Neuronal stem cell (in vitro differentiated cells): Measurements from ENCODE around the gene YWHAH.
A peak's percentile ranks its signal among the peaks of the same experiment; 100 is the strongest.

Experiments
- DNase-seq: peaks from one replicate; pipeline ENCODE4 v3.0.0-alpha.2; 2013; ENCODE audit warnings: low spot score
- H2AFZ ChIP-seq: one replicate; pipeline ENCODE4 v1.6.1; 2013; ENCODE audit warnings: mild to moderate bottlenecking, low read length, inconsistent platforms
- H2AK5ac ChIP-seq: 2 replicates; pipeline ENCODE4 v1.6.1; 2013; ENCODE audit warnings: low read depth, mild to moderate bottlenecking, inconsistent platforms, low read length, moderate library complexity, mixed read lengths
- H2BK120ac ChIP-seq: 2 replicates; pipeline ENCODE4 v1.6.1; 2013; ENCODE audit warnings: low read depth, mild to moderate bottlenecking, inconsistent platforms, low read length, moderate library complexity, mixed read lengths
- H2BK12ac ChIP-seq: one replicate; pipeline ENCODE4 v1.6.1; 2013; ENCODE audit warnings: low read length, inconsistent platforms
- H2BK15ac ChIP-seq: 2 replicates; pipeline ENCODE4 v1.6.1; 2013; ENCODE audit warnings: mild to moderate bottlenecking, low read length, inconsistent platforms, mixed read lengths
- H2BK5ac ChIP-seq: one replicate; pipeline ENCODE4 v1.6.1; 2013; ENCODE audit warnings: inconsistent platforms, mild to moderate bottlenecking, low read length, moderate library complexity
- H3K14ac ChIP-seq: one replicate; pipeline ENCODE4 v1.6.1; 2013; ENCODE audit warnings: low read length, inconsistent platforms
- H3K18ac ChIP-seq: 2 replicates; pipeline ENCODE4 v1.6.1; 2013; ENCODE audit warnings: low read length, inconsistent platforms
- H3K23ac ChIP-seq: 2 replicates; pipeline ENCODE4 v1.6.1; 2013; ENCODE audit warnings: low read depth, mild to moderate bottlenecking, mixed read lengths, low read length, inconsistent platforms; ENCODE audit not compliant: poor library complexity
- H3K27ac ChIP-seq: replicated peaks from 3 replicates; pipeline ENCODE4 v1.5.1; 2013; ENCODE audit warnings: low read length, inconsistent platforms
- H3K27me3 ChIP-seq, 3 experiments: 2 replicates each; pipeline ENCODE4 v1.6.1; 2013; ENCODE audit warnings: low read length in 3 of 3, mild to moderate bottlenecking in 2 of 3, inconsistent platforms in 1 of 3, low read depth in 1 of 3, mixed read lengths in 1 of 3, moderate library complexity in 1 of 3; ENCODE audit not compliant: control insufficient read depth in 3 of 3, insufficient read depth in 3 of 3
- H3K36me3 ChIP-seq, 2 donors: replicated peaks in 1 of 2; 2 replicates each; pipeline ENCODE4 v1.6.1; 2013; ENCODE audit warnings: low read length in 2 of 2; ENCODE audit not compliant: control insufficient read depth in 2 of 2, insufficient read depth in 2 of 2
- H3K4ac ChIP-seq: 2 replicates; pipeline ENCODE4 v1.6.1; 2013; ENCODE audit warnings: inconsistent platforms, mild to moderate bottlenecking, low read length, moderate library complexity
- H3K4me1 ChIP-seq, 2 donors: 1 replicate in 1 of 2; 2 replicates in 1 of 2; pipeline ENCODE4 v1.6.1; 2013; ENCODE audit warnings: low read length in 2 of 2, low read depth in 1 of 2; ENCODE audit not compliant: control insufficient read depth in 2 of 2, insufficient read depth in 1 of 2
- H3K4me2 ChIP-seq: one replicate; pipeline ENCODE4 v1.6.1; 2013; ENCODE audit warnings: mild to moderate bottlenecking, low read length, inconsistent platforms; ENCODE audit not compliant: insufficient read depth, poor library complexity, severe bottlenecking
- H3K4me3 ChIP-seq, 2 donors: 2 replicates each; pipeline ENCODE4 v1.5.1; 2013; ENCODE audit warnings: low read length in 2 of 2, mild to moderate bottlenecking in 2 of 2, inconsistent platforms in 1 of 2, moderate library complexity in 1 of 2
- H3K79me1 ChIP-seq: one replicate; pipeline ENCODE4 v1.6.1; 2013; ENCODE audit warnings: low read depth, mild to moderate bottlenecking, inconsistent platforms, low read length, moderate library complexity
- H3K9ac ChIP-seq: one replicate; pipeline ENCODE4 v1.6.1; 2013; ENCODE audit warnings: mild to moderate bottlenecking, low read depth, low read length, inconsistent platforms; ENCODE audit not compliant: poor library complexity
- H3K9me3 ChIP-seq, 2 donors: replicated peaks in 1 of 2; 2 replicates each; pipeline versions ENCODE3 to v1.6.1; 2013; ENCODE audit warnings: low read length in 2 of 2, mild to moderate bottlenecking in 2 of 2, inconsistent platforms in 1 of 2, low read depth in 1 of 2, mixed read lengths in 1 of 2, moderate library complexity in 1 of 2; ENCODE audit not compliant: control insufficient read depth in 2 of 2, insufficient read depth in 1 of 2
- H4K8ac ChIP-seq: one replicate; pipeline ENCODE4 v1.6.1; 2013; ENCODE audit warnings: low read depth, mild to moderate bottlenecking, inconsistent platforms, low read length, moderate library complexity
- H4K91ac ChIP-seq: one replicate; pipeline ENCODE4 v1.6.1; 2013; ENCODE audit warnings: low read length, low read depth, mild to moderate bottlenecking, inconsistent platforms; ENCODE audit not compliant: poor library complexity
- WGBS, 2 donors: extraction: QIAGEN DNeasy Blood & Tissue Kit; methylation state at CpG; one replicate each; pipeline ENCODE4 v1.1.7; 2013; ENCODE audit warnings: missing lambda C conversion rate in 2 of 2, mixed read lengths in 1 of 2; ENCODE audit not compliant: insufficient read length in 2 of 2, insufficient replicate concordance in 1 of 2; ENCODE audit errors: extremely low coverage in 2 of 2; 5-methylcytosine and 5-hydroxymethylcytosine counted together

The YWHAH gene

DNA sequence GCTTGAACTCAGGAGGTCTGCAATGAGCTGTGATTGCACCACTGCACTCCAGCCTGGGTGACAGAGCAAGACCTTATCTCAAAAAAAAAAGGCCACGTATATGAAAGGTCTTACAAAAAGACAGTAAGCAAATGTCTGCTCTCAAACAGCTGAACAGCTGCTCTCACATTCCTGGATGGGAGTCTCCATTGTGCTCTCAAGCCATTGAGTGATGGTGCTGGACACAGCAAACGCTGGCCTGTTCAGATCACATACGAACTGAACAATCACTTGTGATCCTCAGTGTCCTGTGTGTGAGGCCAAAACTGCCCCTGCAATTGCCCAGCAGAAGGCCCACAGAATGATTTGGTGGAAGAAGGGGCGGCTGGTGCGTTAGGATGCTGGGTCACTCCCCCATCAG is 34.4 kb upstream of the YWHAH start:
- no peak overlapping the region for H3K23ac ChIP-seq

DNA sequence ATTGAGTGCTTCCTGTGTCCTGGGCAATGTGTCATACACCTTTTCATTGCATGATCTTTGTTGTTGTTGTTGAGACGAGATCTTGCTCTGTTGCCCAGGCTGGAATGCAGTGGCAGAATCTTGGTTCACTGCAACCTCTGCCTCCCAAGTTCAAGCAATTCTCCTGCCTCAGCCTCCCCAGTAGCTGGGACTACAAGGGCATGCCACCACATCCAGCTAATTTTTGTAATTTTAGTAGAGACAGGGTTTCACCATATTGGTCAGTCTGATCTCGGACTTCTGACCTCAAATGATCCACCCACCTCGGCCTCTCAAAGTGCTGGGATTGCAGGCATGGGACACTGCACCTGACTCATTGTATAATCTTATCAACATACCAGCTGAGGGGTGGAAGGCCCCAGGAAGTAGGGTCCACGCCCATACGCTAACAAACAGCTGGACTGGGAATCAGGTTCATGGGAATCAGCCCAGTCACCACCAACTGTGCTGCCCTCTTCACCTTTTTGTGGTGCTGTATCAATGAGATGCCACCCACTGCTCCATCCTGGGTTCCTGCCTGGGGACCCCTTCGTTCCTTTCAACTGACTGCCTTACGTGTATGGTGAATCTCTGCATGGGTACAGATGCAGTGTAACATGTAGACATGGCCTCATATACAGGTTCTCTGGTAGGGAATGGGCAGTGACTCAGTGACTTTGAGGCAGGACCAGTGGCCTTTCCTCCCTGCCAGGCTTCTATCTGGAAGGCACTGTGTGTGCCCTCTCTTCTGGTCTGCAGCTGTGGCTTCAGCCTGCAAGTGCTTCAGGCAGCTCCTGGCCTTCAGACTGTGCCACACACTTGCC is 32.5 kb upstream of the YWHAH start:
- Histone ChIP-seq H3K27me3 (no peaks in the 10 kb centered on the region), H3K4ac (no peak overlapping the region), H2AFZ (no peak overlapping the region), H3K79me1 (no peaks in the 10 kb centered on the region), H3K4me3 (peak overlapping the region in 1 of 2 donors; percentile 60), H3K23ac (no peak overlapping the region), H2BK5ac (no peak overlapping the region), H2BK12ac (no peak overlapping the region), H4K8ac (no peak overlapping the region), H3K4me2 (no peak overlapping the region), H3K14ac (no peak overlapping the region), H3K9ac (no peak overlapping the region), H2AK5ac (no peak overlapping the region), H3K36me3 (peaks cover 0 to 23% of the 10 kb centered on the region in 2 donors), H3K27ac (no peak overlapping the region), H4K91ac (no peak overlapping the region), H2BK15ac (no peak overlapping the region), H3K4me1 (no peaks in the 10 kb centered on the region), H3K9me3 (no peaks in the 10 kb centered on the region), H3K18ac (no peak overlapping the region), H2BK120ac (no peak overlapping the region)
- no CpG with 5 or more reads among the region's 7 CpGs for WGBS, 2 donors
- no peak for DNase-seq

More for the DNA sequence above, 34.4 kb upstream of the YWHAH start:
- Histone ChIP-seq H3K4me3 (no peak overlapping the region), H3K4me1 (no peaks in the 10 kb centered on the region), H4K91ac (no peak overlapping the region), H3K14ac (no peak overlapping the region), H2AK5ac (no peak overlapping the region), H3K4me2 (no peak overlapping the region), H3K36me3 (peaks cover 3 to 39% of the 10 kb centered on the region in 2 donors), H3K27me3 (no peaks in the 10 kb centered on the region), H2AFZ (no peak overlapping the region), H2BK5ac (no peak overlapping the region), H3K27ac (no peak overlapping the region), H3K9me3 (no peaks in the 10 kb centered on the region), H3K18ac (no peak overlapping the region), H3K4ac (no peak overlapping the region), H3K9ac (no peak overlapping the region), H2BK15ac (no peak overlapping the region), H4K8ac (no peak overlapping the region), H3K79me1 (no peaks in the 10 kb centered on the region), H2BK12ac (no peak overlapping the region), H2BK120ac (no peak overlapping the region)
- no peak for DNase-seq
- no CpG with 5 or more reads among the region's 5 CpGs for WGBS, 2 donors

DNA sequence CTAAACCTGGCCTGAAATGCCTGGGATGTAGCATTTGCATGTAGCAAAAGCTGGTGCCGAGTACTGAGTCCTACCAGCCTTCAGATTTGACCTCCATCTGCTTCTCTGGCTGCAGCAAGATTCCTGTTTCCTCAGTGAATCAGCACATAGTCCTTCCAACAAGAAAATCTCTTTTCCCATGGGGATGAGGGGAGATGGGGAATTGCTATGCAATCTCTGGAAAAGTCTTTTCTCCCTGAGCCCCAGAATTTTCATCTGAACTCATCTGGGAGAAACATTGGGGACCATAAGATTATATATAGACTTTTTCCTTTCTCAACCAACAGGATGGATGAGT is 32.0 kb upstream of the YWHAH start:
- no peak overlapping the region for H3K18ac ChIP-seq
- no peak overlapping the region for H4K91ac ChIP-seq
- H4K8ac ChIP-seq: no peak overlapping the region
- no CpG with 5 or more reads among the region's 1 CpG for WGBS, 2 donors
- no peak overlapping the region for H2BK12ac ChIP-seq
- H3K4me1 ChIP-seq: peaks cover 0 to 3% of the 10 kb centered on the region in 2 donors
- H3K27me3 ChIP-seq: no peaks in the 10 kb centered on the region
- no peak overlapping the region for H2AK5ac ChIP-seq
- H3K36me3 ChIP-seq: peaks cover 0 to 20% of the 10 kb centered on the region in 2 donors
- DNase-seq: no peak
- H2BK15ac ChIP-seq: no peak overlapping the region
- no peak overlapping the region for H3K27ac ChIP-seq
- H3K14ac ChIP-seq: no peak overlapping the region
- H3K9me3 ChIP-seq: no peaks in the 10 kb centered on the region
- no peak overlapping the region for H2BK5ac ChIP-seq
- no peak overlapping the region for H3K23ac ChIP-seq
- H3K4me3 ChIP-seq: no peak overlapping the region
- no peak overlapping the region for H2AFZ ChIP-seq
- no peak overlapping the region for H3K9ac ChIP-seq
- H3K79me1 ChIP-seq: no peaks in the 10 kb centered on the region
- H2BK120ac ChIP-seq: no peak overlapping the region
- no peak overlapping the region for H3K4me2 ChIP-seq
- no peak overlapping the region for H3K4ac ChIP-seq

DNA sequence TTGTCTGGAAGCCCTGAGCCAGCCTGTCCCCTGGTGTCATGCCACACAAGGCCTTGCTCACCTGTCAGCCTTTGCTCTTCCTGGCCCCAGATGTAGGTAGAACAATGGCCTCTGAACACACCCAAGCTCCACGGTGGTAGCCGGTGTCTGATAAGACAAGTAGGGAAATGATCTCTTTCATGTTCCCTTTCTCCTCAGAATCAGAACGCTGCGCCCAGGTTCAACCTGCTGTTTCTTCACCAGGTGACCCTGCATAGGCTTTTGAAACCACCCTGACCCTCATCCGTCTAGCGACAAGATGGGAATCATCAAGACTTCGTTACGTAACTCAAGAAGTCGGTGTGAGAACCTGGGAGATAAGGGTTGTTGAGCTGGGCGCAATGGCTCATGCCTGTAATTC is 28.7 kb upstream of the YWHAH start:
- no peak overlapping the region for H3K4me2 ChIP-seq
- no peak for DNase-seq
- H2AFZ ChIP-seq: no peak overlapping the region
- H3K36me3 ChIP-seq: peaks cover 0 to 5% of the 10 kb centered on the region in 2 donors
- H3K27me3 ChIP-seq: no peaks in the 10 kb centered on the region
- no peak overlapping the region for H2BK12ac ChIP-seq
- no peak overlapping the region for H4K91ac ChIP-seq
- no peak overlapping the region for H3K23ac ChIP-seq
- H3K9me3 ChIP-seq: no peaks in the 10 kb centered on the region
- no peak overlapping the region for H3K9ac ChIP-seq
- H2BK5ac ChIP-seq: no peak overlapping the region
- H3K14ac ChIP-seq: no peak overlapping the region
- no peak overlapping the region for H2BK15ac ChIP-seq
- H3K4ac ChIP-seq: no peak overlapping the region
- H2AK5ac ChIP-seq: no peak overlapping the region
- WGBS, 2 donors: no CpG with 5 or more reads among the region's 10 CpGs
- no peak overlapping the region for H3K18ac ChIP-seq
- H4K8ac ChIP-seq: no peak overlapping the region
- H3K4me3 ChIP-seq: no peak overlapping the region
- H3K27ac ChIP-seq: no peak overlapping the region
- H2BK120ac ChIP-seq: no peak overlapping the region
- no peaks in the 10 kb centered on the region for H3K79me1 ChIP-seq
- peaks cover 0 to 9% of the 10 kb centered on the region in 2 donors for H3K4me1 ChIP-seq
